Measurements from ENCODE around the gene MCM6.

DNA sequence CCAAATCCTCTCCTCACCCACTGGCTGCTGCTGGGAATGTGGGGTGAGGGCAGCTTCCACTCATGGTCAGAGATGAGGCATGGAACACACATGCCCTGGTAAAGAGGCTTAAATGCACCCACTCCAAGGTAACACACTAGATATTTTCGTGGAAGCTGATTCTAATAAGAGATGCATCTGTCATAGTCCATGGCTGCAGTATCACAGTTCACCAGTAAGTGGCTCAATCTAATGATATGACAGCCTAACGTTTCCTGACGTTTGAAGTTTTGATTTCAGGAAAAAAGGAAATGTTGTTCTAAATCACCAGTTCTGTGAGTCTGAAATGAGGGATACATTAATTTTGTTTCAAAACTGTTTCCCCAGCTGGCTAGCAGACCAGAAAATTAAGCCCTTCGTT is 77.5 kb downstream of the MCM6 start:
- TF ChIP-seq, protein P1, sequence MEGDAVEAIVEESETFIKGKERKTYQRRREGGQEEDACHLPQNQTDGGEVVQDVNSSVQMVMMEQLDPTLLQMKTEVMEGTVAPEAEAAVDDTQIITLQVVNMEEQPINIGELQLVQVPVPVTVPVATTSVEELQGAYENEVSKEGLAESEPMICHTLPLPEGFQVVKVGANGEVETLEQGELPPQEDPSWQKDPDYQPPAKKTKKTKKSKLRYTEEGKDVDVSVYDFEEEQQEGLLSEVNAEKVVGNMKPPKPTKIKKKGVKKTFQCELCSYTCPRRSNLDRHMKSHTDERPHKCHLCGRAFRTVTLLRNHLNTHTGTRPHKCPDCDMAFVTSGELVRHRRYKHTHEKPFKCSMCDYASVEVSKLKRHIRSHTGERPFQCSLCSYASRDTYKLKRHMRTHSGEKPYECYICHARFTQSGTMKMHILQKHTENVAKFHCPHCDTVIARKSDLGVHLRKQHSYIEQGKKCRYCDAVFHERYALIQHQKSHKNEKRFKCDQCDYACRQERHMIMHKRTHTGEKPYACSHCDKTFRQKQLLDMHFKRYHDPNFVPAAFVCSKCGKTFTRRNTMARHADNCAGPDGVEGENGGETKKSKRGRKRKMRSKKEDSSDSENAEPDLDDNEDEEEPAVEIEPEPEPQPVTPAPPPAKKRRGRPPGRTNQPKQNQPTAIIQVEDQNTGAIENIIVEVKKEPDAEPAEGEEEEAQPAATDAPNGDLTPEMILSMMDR (IDR thresholded peaks at IDR 0.05 in 4 of 5, conservative IDR thresholded peaks at IDR 0.05 in 1 of 5), result no peak
- no peak for TF ChIP-seq POLR2A (IDR thresholded peaks at IDR 0.05)

All from gastrocnemius medialis (tissue), 4 donors.